DOHH2 (cell line): ENCODE measurements around the gene FZD10.

Experiments used
- H3F3A ChIP-seq: fragments of 200-600 bp; sonication (generic), shearing (Covaris generic); 2 replicates; pipeline ENCODE4 v1.6.0; 2016; ENCODE audit warnings: antibody characterized with exemption, mild to moderate bottlenecking; ENCODE audit not compliant: control insufficient read depth, insufficient read depth
- H3K27ac ChIP-seq: fragments of 200-600 bp; sonication (generic); 2 replicates; pipeline ENCODE4 v1.5.1; 2014; ENCODE audit warnings: low read depth, mild to moderate bottlenecking, low read length, moderate library complexity
- H3K27me3 ChIP-seq: fragments of 200-600 bp; sonication (generic); 2 replicates; pipeline ENCODE4 v1.6.1; 2014; ENCODE audit warnings: mild to moderate bottlenecking, low read length, mixed read lengths; ENCODE audit not compliant: control insufficient read depth
- H3K36me3 ChIP-seq: fragments of 200-600 bp; sonication (generic); 2 replicates; pipeline ENCODE4 v1.6.1; 2014; ENCODE audit warnings: mild to moderate bottlenecking, low read length, moderate library complexity, mixed read lengths; ENCODE audit not compliant: control insufficient read depth
- H3K4me1 ChIP-seq: fragments of 200-600 bp; sonication (generic); 2 replicates; pipeline ENCODE4 v1.6.1; 2014; ENCODE audit warnings: mild to moderate bottlenecking, low read length, mixed read lengths; ENCODE audit not compliant: control insufficient read depth
- H3K4me2 ChIP-seq: fragments of 200-600 bp; sonication (generic); 2 replicates; pipeline ENCODE4 v1.6.0; 2014; ENCODE audit warnings: mild to moderate bottlenecking, low read length, moderate library complexity
- H3K4me3 ChIP-seq: fragments of 200-600 bp; sonication (generic); 2 replicates; pipeline ENCODE4 v1.5.1; 2014; ENCODE audit warnings: mild to moderate bottlenecking, low read length, mixed read lengths
- H3K79me2 ChIP-seq: fragments of 200-600 bp; sonication (generic); 2 replicates; pipeline ENCODE4 v1.6.1; 2014; ENCODE audit warnings: mild to moderate bottlenecking, low read length, mixed read lengths; ENCODE audit not compliant: control insufficient read depth
- H3K9me2 ChIP-seq: fragments of 200-600 bp; sonication (generic); replicated peaks from 2 replicates; pipeline ENCODE4 v1.6.1; 2014; ENCODE audit warnings: mild to moderate bottlenecking, low read length, mixed read lengths; ENCODE audit not compliant: control insufficient read depth
- H3K9me3 ChIP-seq: fragments of 200-600 bp; sonication (generic); 2 replicates; pipeline ENCODE4 v1.6.1; 2014; ENCODE audit warnings: antibody characterized with exemption, low read length, mixed read lengths; ENCODE audit not compliant: control insufficient read depth, insufficient read depth
- H4K20me1 ChIP-seq: fragments of 200-600 bp; sonication (generic); 2 replicates; pipeline ENCODE4 v1.6.0; 2014; ENCODE audit warnings: low read depth, mild to moderate bottlenecking, antibody characterized with exemption, low read length, moderate library complexity; ENCODE audit not compliant: control insufficient read depth, insufficient read depth
- EZH2phosphoT487 ChIP-seq: fragments of 200-600 bp; sonication (generic); IDR thresholded peaks from 2 replicates; pipeline ENCODE4 v1.6.1; 2017; ENCODE audit warnings: borderline replicate concordance, mild to moderate bottlenecking, antibody characterized with exemption, low read length, moderate library complexity, mixed read lengths
- TF ChIP-seq, protein P1 (sequence below): fragments of 200-600 bp; sonication (generic); IDR thresholded peaks from one replicate; pipeline ENCODE4 v1.5.1; 2014; ENCODE audit warnings: antibody characterized with exemption, mild to moderate bottlenecking, low read depth, low read length; ENCODE audit not compliant: poor library complexity, severe bottlenecking

FZD10 gene

DNA sequence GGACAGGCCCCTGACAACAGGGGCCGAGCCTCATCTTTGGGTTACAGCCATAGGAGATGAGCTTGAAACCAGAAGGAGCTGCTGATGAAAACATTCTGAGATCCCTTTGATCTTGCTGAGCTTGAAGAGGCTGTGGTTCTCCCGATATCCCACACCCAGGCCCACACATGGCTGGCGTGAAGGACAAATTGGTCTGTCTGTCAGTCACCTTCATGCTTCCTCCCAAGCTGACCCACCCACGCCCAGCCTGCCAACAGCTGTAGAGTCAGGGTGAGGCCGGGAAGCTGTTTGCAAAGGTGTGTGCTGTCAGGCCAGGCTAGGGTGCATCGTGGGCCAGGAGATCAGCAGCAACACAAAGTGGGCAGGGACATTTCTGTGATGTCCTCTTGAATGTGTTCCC lies 43.2 kb downstream of the FZD10 start:
- Histone ChIP-seq H3K79me2 (no peaks in the 10 kb centered on the region), H3K27me3 (no peaks in the 10 kb centered on the region), H3K9me3 (no peaks in the 10 kb centered on the region), H3K4me3 (no peak overlapping the region), H3K27ac (no peak overlapping the region), H3K4me2 (no peak overlapping the region), H3K4me1 (no peaks in the 10 kb centered on the region), H3K36me3 (no peaks in the 10 kb centered on the region), H4K20me1 (no peaks in the 10 kb centered on the region), H3K9me2 (no peaks in the 10 kb centered on the region), H3F3A (no peaks in the 10 kb centered on the region)
- TF ChIP-seq, protein P1, sequence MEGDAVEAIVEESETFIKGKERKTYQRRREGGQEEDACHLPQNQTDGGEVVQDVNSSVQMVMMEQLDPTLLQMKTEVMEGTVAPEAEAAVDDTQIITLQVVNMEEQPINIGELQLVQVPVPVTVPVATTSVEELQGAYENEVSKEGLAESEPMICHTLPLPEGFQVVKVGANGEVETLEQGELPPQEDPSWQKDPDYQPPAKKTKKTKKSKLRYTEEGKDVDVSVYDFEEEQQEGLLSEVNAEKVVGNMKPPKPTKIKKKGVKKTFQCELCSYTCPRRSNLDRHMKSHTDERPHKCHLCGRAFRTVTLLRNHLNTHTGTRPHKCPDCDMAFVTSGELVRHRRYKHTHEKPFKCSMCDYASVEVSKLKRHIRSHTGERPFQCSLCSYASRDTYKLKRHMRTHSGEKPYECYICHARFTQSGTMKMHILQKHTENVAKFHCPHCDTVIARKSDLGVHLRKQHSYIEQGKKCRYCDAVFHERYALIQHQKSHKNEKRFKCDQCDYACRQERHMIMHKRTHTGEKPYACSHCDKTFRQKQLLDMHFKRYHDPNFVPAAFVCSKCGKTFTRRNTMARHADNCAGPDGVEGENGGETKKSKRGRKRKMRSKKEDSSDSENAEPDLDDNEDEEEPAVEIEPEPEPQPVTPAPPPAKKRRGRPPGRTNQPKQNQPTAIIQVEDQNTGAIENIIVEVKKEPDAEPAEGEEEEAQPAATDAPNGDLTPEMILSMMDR, result no peak
- no peak for TF ChIP-seq EZH2phosphoT487

DNA sequence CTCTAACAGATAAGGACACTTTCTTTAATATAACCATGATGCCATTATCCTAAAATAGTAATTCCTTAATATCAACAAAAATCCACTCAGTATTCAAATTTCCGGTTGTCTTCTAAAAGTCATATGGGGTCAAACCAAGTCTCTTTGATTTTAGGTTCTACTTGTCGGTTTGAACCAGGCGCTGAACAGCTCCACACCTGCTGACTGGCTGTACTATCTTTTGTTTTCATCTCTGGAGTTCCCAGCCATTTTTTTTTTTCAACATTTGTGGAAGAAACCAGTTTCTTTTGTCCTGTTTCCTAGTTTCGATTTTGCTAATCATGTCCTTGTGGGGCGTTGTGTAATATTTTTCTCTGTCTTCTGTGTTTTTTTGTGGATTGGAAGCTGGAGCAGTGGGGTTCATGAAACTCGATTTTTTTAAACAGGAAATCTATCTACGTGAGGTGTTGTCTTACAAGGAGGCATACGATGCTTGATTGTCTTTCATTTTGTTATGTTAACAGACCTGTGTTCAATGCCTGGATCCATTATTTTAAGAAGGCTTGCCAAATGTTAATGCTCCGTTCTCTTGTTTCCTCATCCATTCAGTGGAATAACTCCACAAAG lies 50.2 kb downstream of the FZD10 start:
- Histone ChIP-seq H3K4me3 (no peak overlapping the region), H3K4me2 (no peak overlapping the region), H3K9me2 (no peaks in the 10 kb centered on the region), H3K4me1 (no peaks in the 10 kb centered on the region), H3K27me3 (no peaks in the 10 kb centered on the region), H3K36me3 (no peaks in the 10 kb centered on the region), H3F3A (no peaks in the 10 kb centered on the region), H3K27ac (no peak overlapping the region), H3K79me2 (no peaks in the 10 kb centered on the region), H4K20me1 (no peaks in the 10 kb centered on the region), H3K9me3 (peaks cover 4% of the 10 kb centered on the region; the same call in 1 of the 2 replicates)
- no peak for TF ChIP-seq EZH2phosphoT487
- TF ChIP-seq, protein P1, result no peak

DNA sequence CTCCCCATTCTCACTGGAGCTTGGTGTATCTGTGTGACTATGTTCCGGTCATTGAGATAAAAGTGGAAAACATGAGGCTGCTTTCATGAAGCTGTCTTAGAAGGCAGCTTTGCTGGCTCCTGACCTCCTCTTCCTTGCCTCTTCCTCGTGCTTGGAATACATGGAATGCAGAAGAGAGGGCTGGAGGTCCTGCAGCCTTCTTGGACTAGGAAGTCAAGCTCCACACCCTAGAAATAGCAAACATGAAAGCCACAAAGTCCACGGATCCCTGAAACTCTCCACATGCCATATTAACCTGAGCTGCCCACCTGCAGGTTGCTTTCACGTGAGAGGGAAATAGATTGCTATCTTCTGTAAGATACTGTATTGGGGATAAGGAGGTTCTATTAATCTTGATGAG lies 51.0 kb downstream of the FZD10 start:
- no peaks in the 10 kb centered on the region for H3K36me3 ChIP-seq
- no peaks in the 10 kb centered on the region for H3K27me3 ChIP-seq
- no peak overlapping the region for H3K4me2 ChIP-seq
- TF ChIP-seq, protein P1, result no peak
- no peak for TF ChIP-seq EZH2phosphoT487
- H3K9me2 ChIP-seq, result no peaks in the 10 kb centered on the region
- H3K9me3 ChIP-seq, result peaks cover 4% of the 10 kb centered on the region; the same call in 1 of the 2 replicates
- H3K27ac ChIP-seq, result no peak overlapping the region
- H3K79me2 ChIP-seq, result no peaks in the 10 kb centered on the region
- no peaks in the 10 kb centered on the region for H3F3A ChIP-seq
- no peaks in the 10 kb centered on the region for H4K20me1 ChIP-seq
- H3K4me3 ChIP-seq, result no peak overlapping the region
- no peaks in the 10 kb centered on the region for H3K4me1 ChIP-seq
